Activated T-helper 9 cell treated with anti-CD3 and anti-CD28 coated beads, Interleukin-2, amount 50 U/mL, for 16 hours (primary cell): ENCODE results near the gene ASCL2.

Source experiments
- DNase-seq: peaks from one replicate; pipeline ENCODE4 v3.0.0-alpha.2; 2020; ENCODE audit warnings: low read depth

ASCL2 gene

DNA sequence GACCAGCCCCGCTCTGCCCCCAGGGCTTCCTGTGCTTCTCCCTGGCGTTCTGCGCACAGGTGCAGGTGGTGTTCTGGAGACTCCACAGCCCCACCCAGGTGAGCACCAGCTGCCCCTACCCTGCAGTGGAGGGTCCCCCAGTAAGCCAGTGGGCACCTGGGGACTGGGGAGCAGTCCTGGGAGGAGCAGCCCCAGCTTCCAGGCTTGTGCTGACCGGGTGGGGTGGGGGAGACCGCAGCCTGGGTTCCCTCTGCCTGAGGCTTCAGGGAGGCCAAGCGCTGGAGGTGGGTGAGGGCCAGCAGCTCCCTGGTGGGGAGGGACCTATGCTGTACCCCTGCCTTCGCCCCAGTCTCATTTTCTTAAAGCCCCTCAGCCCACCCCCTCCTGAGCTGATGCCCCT, 38.3 kb upstream of the ASCL2 start:
- no peak for DNase-seq

DNA sequence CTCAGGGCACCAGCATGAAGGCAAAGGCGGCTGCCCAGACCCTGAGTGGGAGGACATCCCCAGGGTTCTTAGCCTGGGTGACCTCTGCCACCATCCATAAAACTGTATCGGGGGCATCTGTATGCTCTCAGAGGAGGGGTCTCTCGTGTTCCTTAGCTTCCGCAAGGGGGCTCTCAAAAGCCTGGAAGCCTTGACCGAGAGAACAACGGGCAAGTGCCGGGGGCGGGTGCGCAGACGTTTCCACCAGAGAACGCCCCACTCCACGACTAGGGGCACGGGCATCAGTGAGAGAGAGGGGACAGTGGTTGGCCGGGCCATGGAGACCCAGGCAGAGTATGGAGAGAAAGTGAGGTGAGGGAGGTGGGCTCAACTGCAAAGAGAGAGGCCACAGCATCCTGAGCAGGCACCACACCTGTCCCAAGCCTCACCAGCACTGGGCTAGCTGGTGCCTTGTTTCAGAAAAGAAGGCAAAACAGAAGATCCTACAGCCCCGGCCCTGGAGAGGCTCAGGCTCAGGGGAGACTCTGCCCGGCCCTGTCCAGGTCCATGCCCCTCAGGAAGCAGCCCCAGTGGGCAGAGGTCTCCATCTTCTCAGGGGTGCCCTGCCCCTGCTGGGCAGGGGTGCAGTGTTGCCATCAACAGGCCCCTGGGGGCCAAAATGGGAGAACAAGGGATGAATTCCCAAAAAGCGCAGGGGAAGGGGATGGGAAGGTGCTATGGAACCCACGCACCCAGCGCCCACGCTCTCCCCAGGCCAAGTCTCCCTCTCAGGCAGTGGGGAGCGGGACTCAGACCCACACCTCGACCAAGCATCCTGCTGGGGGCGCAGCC, 37.3 kb upstream of the ASCL2 start:
- DNase-seq = no peak

DNA sequence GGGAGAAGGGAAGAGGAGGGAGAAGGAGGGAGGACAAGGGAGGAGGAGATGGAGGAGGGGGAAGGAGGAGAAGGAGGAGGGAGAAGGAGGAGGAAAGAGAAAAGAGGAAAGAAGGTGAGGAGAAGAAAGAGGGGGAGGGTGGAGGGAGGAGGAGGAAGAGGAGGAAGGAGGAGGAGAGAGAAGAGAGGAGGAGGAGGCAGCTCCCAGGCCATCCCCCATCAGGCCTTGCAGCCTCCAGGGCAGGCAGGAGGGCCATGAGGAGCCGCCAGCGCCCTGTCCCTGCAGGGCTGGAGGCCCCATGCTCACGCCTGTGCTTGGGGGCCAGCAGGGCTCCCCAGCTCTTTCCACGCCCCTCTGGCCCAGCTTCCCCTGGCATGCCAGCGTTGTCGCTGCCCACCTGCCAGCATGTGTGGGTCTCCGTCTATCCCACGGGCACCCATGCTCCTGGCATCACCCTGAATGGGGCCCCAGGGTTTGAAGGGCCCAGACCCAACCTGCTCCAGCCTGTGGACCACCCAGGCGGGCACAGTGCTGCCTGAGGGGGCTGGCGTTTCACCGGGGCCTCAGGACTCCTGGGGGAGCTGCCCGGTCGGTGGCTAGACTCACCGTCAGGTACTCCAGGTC, 36.6 kb upstream of the ASCL2 start:
- no peak for DNase-seq

DNA sequence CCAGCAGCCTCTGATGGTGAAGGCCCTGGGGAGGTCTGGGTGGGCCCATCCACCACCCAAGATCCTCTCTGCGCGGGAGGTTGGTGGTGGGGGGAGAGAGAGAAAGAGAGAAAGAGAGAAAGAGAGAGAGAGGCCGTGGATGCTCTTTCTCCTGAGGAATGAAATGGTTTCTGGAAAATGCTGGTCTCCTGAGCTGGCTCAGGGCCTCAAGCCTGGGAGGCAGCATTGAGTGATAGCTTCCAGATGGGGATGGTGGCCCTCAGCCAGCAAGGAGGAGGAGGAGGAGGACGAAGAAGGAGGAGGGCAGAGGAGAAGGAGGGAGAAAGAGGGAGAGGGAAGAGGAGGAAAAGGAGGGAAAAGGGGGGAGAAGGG, 36.0 kb upstream of the ASCL2 start:
- no peak for DNase-seq

DNA sequence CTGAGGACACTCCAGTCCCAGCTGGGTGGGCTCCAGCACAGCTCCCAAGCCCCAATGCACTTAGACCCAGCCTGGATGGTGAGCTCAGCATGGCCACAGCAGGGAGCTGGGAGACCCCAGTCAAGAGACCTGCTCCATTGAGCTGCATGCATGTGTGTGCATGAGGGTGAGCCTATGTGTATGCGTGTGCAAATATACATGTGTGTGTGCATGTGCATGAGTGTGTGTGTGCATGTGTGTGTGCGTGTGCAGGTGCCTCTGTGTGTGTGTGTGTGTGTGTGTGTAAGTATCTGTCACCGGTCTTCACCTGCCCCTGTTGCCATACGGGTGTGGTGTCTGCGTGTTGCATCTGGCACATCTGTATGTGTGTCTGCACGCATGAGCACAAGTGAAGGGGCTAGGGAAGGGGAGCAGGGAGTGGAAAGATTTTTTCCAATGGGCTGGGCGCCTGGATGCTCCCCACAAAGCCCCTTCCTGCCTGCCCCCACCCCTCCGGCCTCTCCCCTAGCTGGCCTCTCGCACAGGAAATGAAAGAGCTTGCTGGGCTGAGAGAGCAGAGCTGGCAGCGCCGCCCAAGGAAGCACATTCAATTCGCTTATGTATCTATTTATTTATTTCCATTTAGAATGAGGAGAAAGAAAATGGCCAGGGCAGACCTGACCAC, 35.5 kb upstream of the ASCL2 start:
- no peak for DNase-seq

DNA sequence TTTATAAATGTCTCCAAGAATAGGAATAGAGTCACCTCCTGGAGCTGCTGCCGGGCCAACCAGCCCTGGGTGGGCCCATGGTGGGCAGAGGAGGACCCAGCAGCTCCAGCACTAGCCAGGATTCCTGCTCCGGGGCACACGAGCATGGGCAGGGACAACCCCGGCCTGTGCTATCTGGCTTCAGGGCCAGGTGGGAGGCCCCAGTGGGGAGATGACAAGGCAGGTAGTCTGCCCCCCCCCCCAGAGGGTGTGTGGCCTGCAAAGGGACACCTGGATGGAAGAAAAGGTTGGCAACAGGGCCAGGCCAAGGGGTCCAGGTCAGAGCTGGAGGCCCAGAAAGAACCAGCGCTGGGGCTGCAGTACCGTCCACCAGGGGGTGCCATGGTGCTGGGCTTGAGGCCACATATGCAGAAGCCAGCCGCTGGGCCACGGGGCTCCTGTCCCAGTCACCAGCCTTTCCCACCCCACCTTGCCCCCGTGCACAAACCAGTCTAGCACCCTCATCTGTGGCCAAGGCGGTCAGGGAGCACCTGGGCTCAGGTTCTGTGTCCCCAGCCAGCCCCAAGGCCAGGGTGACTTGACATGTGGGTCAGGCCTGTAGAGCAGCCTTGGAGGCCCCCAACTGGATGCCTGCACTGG, 34.9 kb upstream of the ASCL2 start:
- peak; percentile 75 for DNase-seq

DNA sequence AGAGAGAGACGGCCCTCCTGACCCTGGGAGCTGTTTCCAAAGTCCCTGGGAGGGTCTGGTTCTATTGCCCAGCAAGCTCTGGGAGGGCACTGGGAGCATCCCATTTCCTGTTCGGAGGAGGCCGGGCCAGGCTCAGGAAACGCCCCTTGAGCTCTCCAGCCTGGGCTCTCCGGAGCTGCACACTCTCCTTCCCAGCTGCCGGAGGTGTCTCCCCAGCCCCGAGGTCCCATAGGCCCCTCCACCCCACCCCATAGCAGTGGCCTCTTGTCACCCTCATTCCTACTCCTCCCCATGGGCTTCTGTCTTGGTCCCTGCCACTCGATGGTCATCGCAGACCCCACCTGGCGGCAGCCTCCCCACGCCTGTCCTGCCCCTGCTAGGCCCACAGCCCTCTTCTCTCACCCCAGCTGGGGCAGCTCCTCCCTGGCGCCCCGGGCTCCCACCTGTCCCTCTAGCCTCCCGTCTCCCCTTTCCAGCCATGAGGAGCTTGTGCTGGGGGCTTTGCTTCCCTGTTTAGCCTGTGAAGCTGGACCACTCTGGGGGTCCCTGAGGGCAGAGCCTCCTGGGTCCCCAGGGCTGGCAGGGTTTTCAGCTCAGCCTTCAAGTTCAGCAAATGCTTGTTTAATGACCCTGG, 34.2 kb upstream of the ASCL2 start:
- no peak for DNase-seq

DNA sequence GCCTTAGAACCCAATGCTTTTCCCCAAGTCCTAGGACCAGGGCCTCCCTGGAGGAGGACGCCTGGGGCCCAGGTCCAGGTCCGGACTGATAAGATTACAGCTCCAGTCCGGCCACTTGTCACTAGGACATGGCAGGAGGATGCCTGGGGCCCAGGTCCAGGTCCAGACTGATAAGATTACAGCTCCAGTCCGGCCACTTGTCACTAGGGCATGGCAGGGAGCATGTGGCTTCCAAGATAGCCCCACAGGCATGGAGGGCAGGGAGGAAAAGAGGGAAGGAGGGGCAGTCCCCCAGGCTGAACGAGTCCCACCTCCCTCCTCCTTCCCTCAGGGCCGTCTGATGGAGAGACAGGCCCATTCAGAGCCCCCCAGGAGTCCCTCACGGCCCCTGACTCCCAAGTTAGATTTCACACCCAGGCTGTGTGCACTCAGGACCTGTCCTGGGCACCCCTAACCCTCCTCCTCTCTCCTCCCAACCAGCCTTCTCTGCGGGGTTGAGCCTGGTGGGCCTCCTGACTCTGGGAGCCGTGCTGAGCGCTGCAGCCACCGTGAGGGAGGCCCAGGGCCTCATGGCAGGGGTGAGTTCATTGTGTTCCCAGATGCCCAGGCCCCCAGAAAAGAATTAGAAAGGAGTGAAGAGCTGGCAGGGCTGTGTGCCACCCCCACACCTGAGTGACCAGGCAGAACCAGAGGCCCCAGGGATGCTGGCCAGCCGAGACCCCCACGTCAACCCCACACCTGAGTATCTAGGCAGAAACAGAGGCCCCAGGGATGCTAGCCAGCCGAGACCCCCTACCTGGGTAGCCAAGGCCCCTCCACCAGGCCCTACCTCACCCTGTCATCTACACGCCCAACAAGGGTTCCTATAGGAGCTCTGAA, 33.5 kb upstream of the ASCL2 start:
- DNase-seq = no peak

DNA sequence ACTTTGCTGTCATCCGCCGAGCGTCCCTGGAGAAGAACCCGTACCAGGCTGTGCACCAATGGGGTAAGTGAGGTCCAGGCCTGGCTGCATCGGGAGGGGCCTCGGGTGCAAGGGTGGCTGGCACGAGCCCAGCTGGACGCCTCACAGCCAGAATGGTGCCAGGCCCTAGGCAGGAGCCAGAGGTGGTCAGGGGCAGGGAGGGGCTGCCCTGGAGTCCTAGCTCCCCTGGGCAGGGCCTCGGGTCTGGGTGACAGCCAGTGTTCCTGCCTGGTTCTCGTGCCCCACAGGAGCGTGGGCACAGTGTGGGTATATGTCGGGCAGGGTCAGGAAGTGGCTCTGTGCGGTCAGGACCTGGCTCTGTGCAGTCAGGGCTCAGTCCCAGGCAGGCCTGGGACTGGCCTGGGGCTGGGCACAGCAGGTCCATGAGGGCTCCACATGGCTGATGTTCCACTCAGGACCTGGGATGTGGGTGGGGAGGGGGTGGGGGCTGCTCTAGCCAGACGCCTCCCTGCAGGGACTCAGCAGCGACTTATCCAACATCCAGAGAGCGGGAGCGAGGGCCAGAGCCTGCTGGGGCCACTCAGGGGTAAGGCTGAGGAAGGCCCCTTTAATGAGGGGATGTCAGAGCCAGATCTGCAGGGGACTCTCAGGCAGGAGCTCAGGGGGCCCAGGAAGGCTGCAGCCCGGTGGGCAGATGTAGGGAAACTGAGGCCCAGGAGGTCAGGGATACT, 32.7 kb upstream of the ASCL2 start:
- DNase-seq = no peak

DNA sequence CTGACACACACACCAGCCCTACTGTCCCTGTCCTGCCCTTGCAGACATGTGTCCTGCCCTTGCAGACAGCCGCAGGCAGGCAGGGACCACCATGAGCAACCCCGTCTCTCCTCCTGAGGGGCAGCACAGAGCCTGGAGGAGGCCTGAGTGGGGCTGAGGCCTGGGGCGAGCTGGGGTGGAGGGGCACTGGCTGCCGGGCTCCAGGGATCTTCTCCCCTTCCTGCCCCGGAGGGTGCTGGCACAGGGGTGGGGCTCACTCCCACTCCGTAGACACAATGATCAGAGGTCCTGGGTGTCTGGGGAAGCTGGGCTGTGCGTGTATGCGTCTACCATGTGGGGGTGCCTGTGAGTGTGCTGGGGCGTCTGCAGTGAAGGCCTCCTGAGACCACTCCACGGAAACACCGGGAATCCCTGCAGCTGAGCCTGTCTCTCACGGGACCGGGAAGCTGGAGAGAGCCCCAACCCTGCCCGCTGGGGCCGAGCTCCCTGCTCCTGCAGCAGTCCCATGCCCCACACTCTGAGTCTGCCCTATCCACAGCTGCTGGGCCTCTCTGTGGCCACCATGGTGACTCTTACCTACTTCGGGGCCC, 32.0 kb upstream of the ASCL2 start:
- DNase-seq = no peak

DNA sequence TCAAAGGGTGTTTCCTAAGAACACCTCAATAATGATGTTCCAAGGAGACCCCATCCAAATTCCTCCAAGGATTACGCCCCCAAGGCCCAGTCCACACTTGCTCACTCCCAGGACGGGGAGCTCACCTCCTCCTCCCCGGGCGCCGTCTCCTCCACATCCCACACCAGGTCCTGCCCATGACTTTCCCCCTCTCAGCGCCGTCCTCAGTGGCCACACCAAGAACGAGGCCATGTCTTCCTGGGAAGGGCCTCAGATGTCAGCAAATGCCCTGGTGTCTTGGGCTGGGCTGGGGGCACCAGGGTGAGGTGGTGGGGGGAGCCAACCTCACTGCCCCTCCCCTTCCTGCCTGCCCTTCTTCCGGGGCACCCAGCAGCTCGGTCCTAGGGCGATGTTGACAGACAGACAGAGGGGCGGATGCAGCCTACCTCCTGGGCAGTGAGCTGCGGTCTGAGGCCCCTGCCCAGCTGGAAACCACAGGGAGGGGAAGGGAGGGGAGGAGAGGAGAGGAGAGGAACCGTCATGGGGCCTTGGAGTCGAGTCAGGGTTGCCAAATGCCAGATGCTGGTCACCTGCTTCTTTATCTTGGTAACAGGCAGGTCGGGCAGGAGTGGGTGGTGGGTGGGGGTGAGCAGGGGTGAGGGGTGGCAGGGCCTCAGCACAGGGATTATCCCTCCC, 31.4 kb upstream of the ASCL2 start, which contains the start of the genes C11orf21 and TSPAN32:
Gene C11orf21, minus strand, starts transcription at position 288 of the 675 bp plus-strand sequence. Its CDS starts 110 bp downstream, at position 178.
Gene TSPAN32, plus strand, starts transcription at position 383 of the 675 bp plus-strand sequence. Its CDS starts 137 bp downstream, at position 520.
- peak; percentile 36 for DNase-seq

DNA sequence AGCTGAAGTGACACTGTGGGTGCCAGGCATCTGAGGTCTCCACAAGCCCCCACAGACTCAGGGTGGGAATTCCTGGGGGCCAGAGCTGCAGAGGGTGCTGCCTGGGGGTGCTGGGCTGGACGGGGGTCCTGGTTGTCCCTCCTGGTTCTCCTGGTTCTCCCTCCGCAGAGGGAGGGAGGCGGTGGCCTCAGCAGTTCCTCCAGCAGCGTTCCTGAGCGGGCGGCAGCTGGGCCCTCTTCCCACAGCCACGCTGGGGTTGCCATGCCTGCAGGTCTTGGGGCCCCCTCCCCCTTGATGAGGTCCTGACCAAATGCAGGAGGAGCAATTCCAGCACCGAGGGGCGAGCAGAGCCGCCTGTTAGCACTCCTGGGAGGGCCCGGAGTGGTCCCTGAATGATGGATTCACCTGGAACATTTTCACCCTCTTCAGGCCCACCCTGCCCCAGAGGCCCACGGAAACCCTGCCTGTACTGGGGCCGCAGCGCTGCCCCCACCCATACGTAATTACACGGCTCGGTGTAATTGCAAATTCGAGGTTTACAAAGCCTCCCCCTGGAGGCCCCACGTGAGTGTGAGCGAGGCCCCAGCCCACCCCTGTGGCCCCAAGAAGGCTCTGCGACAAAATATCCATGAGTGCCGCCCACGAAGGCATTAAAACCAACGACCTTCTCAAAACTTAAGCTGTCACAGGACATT, 30.7 kb upstream of the ASCL2 start:
- DNase-seq = no peak

DNA sequence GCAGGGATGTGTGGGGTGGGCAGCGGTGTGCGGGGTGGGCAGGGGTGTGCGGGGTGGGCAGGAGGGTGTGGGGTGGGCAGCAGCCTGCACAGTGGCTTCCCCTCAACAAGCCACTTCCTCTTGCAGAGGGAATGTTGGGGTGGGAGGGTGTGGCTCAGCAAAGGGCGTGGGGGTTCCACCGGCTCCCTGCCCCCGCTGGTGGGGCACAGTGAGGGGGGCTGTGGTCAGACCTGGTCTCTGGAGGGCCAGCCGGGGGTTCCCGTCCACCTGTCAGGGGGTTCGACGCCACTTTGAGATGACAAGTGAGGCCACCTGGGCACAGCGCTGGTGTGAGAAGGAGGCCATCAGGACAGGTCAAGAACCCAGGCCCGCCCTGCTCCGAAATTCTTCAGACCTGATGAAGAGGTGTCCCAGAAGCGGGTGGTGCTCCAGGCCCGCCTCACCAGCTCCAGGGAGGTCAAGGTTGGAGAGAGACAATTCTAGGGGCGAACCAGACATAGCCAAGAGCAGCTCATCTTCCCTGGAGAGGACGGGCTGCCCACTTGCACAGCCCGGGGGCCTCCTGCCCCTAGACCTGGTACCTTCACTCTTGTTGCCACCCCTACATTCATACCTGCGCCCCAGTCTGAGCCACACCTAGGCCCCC, 30.0 kb upstream of the ASCL2 start:
- DNase-seq = no peak

DNA sequence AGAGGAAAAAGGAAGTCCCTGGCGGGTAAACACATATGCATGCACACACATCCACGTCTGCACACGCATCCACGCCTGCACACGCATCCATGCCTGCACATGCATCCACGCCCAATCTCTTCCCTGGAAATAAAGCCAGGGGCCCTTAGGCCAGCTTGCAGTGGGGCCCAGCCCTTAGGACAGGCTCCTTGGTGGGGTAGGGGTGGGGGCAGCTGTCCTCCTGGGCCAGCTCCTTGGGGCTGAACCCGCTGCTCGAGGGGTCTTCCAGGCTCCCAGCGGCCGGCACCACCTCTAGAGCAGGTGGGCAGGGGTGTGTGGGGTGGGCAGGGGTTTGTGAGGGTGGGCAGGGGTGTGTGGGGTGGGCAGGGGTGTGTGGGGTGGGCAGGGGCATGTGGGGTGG, 29.4 kb upstream of the ASCL2 start:
- DNase-seq = no peak

DNA sequence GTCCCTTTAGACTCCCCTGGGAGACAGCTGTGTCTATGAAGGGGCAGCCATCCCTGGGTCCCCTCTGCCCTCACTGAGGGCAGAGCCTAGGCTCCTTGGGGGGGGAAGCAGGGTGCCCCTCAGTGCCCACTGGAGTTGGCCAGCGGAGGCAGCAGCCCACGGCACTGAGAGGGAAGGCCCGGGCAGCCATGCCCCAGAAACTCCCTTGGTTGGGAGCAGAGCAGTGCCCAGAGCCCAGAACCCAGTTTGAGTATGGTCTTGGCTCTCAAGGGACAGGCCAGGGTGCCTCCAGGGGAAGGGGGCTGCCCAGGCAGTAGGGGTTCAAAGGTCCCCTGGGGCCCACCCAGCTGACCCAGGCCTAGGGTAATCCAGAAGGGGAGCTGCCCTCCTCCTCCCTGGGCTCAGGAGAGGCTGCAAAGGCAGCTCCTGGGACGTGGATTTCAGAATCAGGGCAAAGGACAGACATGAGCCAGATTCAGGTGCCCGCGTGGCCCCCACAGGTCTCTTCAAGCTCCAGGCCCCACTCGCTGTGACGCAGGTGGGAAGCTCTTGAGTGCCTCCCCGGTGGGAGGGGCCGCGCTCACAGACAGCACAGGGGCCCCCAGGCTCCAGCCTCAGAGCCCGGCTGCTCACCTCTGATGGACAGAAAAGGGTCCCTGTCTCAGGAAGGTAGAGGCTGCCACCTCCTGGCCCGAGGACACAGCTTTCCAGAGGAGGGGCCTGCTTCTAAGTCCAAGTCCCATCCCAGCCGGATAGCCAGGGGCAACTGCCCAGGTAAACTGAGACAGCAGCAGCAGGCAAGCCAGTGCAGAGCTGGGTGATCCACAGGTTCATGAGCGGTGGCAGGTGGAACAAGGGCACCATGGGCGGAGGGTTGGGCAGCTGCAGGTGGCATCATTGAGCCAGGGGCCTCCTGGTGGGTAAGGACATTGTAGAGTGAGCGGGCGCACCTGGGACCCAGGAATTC, 28.7 kb upstream of the ASCL2 start:
- DNase-seq = no peak

DNA sequence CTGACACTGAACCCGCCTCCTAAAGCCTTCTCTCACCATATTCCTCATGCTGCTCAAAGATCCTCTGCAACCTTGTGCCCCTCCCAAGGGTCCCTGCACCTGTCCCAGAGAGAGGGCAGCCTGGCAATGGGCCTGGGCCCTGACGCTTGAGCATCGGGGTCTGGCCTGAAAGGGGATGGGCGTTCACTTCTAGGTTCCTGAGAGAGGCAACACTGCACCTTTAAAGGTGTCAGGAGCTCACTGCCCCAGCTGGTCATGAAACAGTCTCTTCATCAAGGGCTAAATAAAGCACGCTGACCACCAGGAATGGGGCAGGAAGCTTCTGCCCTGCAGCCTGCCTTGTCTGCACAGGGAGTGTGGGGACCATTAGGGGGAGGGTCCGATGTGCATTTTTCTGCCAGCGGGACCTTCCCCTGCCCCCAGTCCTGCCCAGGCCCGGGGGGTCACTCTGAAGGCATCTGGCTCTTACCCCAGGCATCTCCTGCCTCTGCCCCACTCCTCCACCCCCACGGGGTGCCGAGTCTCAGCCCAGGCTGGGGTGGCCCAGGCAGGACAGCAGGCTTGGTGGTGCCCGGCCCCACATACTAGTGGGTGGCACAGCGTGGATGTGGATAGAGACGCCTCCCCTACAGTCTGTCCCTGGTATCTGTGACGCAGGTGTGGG, 27.9 kb upstream of the ASCL2 start:
- no peak for DNase-seq
